ENCODE results near the gene SORBS2. TPM values are rescaled to one million over a fixed set of nuclear protein-coding genes. Genes with fewer than 3 reads are reported as not detected.

SORBS2 gene
- total RNA-seq, 8 experiments from 2014 or later: 2.8 to 138 (median 30.0) TPM

DNA sequence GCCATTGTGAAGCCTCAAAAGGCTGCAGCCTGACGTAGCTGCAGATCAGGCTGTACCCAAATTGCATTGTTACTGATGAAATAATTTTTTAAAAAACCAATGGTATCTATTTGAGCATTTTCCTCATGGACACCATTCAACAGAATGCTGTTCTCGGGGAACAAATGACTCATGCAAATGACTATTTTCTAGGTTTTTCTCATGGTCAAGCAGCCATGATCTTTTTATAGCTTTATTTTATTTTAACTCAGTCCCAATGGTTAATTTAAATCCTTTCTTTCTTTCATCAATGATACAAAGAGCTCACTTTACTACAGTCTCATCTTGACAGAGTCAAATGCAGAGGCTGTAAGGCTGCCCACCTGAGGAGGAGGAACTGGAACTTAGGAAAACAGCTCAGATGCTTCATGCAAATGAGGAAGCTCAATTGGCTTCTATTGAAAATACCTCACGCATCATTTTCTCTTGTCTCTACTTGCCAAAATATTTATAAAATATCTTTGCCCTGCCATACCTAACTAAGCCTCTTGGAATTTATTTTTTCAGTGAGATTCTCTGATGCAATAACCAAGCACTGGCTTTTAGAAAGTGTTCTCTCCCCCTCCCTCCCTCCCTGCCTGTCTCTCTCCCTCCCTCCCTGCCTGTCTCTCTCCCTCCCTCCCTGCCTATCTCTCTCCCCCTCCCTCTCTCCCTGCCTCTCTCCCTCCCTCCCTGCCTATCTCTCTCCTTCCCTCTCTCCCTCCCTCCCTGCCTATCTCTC, 81.0 kb downstream of the SORBS2 start:
- H3K4me3 ChIP-seq: no peak overlapping the region
- H3K27ac ChIP-seq: no peak overlapping the region
- peaks cover 14 to 31% of the 10 kb centered on the region in 2 donors for H3K4me1 ChIP-seq (replicated peaks in 1 of 2)
- ATAC-seq (replicated peaks in 6 of 8): peak; percentile 14 to 77 (median 45)
- WGBS, 10 experiments: 21 to 100% (median 90%) methylated on average over 1 to 3 of the region's 3 CpGs; no CpG with 5 or more reads in 1 of the 10 experiments
- in situ Hi-C loops (cut with MboI; ENCODE audit: low pct_unique_long_range_greater_than_20kb in 2 of 9, low sequenced_read_pairs in 9 of 9, unreplicated experiment in 9 of 9): no loop called here

DNA sequence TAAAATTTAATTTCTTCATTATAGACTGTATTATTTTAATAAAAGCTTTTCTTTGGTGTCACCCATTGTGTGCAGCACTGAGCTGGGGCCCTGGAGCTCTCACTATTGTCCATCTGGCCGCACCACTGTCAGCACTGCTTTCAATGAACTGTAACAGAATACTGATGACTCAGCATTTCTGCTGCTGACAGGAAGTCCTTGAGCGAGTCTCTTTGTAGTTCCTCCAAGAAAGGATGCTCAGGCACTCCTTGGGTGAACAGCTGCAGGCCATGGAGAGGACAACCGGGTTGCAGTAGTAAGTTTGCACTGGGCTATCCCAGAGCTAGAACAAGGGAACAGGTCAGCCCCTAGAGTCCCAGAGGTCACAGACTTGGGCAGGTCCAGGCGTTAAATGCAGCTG, 81.6 kb downstream of the SORBS2 start:
- H3K4me3 ChIP-seq: no peak overlapping the region
- H3K27ac ChIP-seq: no peak overlapping the region
- ATAC-seq (replicated peaks in 6 of 8): peak in 7 of 8 experiments; percentile 69 to 88 (median 82)
- peaks cover 14 to 31% of the 10 kb centered on the region in 2 donors for H3K4me1 ChIP-seq (replicated peaks in 1 of 2)
- 19 to 100% (median 51%) methylated on average over 1 to 3 of the region's 4 CpGs; no CpG with 5 or more reads in 1 of the 10 experiments for WGBS, 10 experiments
- in situ Hi-C loops (cut with MboI; ENCODE audit: low pct_unique_long_range_greater_than_20kb in 2 of 9, low sequenced_read_pairs in 9 of 9, unreplicated experiment in 9 of 9): no loop called here

DNA sequence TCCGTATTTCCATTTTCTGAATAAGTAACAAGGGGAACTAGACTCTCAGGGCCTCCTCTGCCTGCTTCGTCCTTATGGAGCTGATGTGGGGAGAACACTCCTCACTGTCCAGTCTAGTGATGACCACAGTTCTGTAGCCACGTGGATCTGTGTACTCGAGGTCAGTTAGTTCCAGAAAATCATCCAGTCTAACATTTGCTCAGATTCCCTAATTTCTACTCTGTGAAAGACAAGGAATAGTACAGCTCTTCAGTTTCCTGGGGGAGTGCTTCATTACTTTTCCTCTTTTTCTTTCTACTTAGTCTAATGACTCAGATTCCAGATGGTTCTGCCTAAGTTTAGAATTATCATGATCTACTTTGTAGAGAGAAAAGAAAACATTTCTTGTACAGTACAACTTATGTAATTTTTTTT, 82.6 kb downstream of the SORBS2 start:
- WGBS, 10 experiments: 63 to 100% (median 78%) methylated on average over 1 to 4 of the region's 4 CpGs; no CpG with 5 or more reads in 3 of the 10 experiments
- H3K27ac ChIP-seq: no peak overlapping the region
- in situ Hi-C loops (cut with MboI; ENCODE audit: low pct_unique_long_range_greater_than_20kb in 2 of 9, low sequenced_read_pairs in 9 of 9, unreplicated experiment in 9 of 9): no loop called here
- no peak for ATAC-seq (replicated peaks in 6 of 8)
- no peak overlapping the region for H3K4me3 ChIP-seq
- peaks cover 14 to 31% of the 10 kb centered on the region in 2 donors for H3K4me1 ChIP-seq (replicated peaks in 1 of 2)

DNA sequence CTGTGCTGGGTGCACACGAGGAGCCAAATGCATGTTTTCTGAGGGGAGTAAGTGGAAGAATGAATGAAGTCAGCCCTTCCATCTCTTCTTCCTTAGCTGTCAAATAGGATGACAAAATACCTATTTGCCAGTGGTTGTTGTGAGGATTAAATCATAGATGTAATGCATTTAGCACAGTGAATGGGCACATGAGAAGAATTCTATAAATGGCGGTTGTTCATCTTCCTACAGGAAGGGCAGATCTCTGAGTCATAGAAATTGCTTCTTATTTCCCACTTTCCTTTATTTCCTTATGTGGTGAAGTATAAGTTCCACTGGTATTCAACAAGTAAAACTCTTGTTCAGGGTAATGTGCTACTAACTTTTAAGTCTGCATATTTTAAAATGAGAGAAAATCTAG, 83.1 kb downstream of the SORBS2 start:
- Histone ChIP-seq H3K27ac (no peak overlapping the region), H3K4me1 (replicated peaks in 1 of 2) (peaks cover 14 to 31% of the 10 kb centered on the region in 2 donors), H3K4me3 (no peak overlapping the region)
- 83 to 100% (median 85%) methylated on average over 1 of the region's 2 CpGs; no CpG with 5 or more reads in 6 of the 10 experiments for WGBS, 10 experiments
- in situ Hi-C loops (cut with MboI; ENCODE audit: low pct_unique_long_range_greater_than_20kb in 2 of 9, low sequenced_read_pairs in 9 of 9, unreplicated experiment in 9 of 9): no loop called here
- ATAC-seq (replicated peaks in 6 of 8): peak in 3 of 8 experiments; percentile 15 to 67 (median 45)

DNA sequence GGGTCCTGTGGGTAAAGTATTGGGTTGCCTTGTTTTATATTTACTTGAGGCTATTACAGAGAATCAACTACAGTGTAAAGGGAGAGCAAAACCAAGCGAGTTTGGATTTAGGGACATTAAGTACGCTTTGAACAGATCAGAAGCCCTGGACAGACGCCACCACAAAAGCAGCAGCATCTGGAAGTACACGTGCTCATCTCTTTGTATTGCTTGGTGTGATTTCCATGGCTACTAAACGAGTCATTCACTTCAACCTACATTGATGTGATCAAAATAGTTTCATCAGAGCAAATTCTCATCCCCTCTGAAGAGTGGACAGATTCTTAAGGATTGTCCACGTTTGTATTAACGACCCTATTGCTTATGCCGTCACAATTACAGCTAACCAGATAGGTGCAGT, 85.1 kb downstream of the SORBS2 start:
- in situ Hi-C loops (cut with MboI; ENCODE audit: low pct_unique_long_range_greater_than_20kb in 2 of 9, low sequenced_read_pairs in 9 of 9, unreplicated experiment in 9 of 9): no loop called here
- H3K27ac ChIP-seq: no peak overlapping the region
- peak in 7 of 8 experiments; percentile 38 to 66 (median 54) for ATAC-seq (replicated peaks in 6 of 8)
- H3K4me1 ChIP-seq (replicated peaks in 1 of 2): peaks cover 14 to 34% of the 10 kb centered on the region in 2 donors
- H3K4me3 ChIP-seq: no peak overlapping the region
- WGBS, 10 experiments: 0 to 58% (median 32%) methylated on average over 1 to 8 of the region's 8 CpGs

DNA sequence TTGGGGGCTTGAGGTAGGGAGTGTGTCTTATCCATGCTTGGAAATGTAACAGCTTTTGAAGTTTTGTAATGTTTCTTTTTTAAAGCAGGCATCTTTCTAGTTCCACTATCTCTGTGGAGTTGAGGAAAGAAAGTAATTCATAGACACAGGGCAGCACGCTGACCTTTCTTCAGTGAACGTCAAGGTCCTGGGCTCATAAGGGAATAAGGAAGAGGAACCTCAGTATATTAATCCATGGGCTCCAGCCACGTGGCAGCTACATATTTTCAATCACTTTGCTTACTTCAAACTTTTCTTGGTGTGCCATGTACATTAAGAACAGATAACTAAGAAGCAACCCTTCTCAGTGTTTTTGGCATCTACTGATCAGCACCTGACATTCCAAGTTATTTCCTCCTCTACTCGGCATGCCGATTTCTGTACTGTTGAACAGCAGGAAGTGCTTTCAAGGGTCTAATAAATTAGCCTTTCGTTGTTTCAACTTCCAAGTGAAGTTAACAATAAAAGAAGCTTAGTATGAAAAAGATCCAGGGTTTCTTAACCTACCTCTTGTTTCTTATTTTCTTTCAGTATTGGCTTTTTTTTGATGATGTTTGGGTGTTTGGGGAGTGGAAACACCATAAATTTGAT, 88.2 kb downstream of the SORBS2 start:
- ATAC-seq (replicated peaks in 6 of 8): no peak
- H3K4me1 ChIP-seq (replicated peaks in 1 of 2): peaks cover 2 to 23% of the 10 kb centered on the region in 2 donors
- no peak overlapping the region for H3K27ac ChIP-seq
- WGBS, 10 experiments: 33 to 91% (median 73%) methylated on average over 1 to 6 of the region's 6 CpGs; no CpG with 5 or more reads in 1 of the 10 experiments
- no peak overlapping the region for H3K4me3 ChIP-seq
- in situ Hi-C loops (cut with MboI; ENCODE audit: low pct_unique_long_range_greater_than_20kb in 2 of 9, low sequenced_read_pairs in 9 of 9, unreplicated experiment in 9 of 9): no loop called here

DNA sequence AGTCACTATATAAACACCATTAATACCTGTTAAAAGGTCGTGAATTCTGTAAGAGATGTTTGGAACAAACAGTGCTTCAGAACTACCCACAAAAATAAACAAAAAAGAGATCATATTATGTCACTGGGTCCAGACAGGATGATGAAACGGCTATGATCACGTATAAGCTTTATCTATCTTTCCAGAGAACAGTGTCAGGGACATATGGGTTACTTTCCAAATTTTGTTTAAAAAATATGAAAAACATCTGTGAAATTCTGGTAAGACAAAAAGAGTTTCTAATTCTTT, 90.0 kb downstream of the SORBS2 start:
- Histone ChIP-seq H3K4me1 (replicated peaks in 1 of 2) (peaks cover 2 to 21% of the 10 kb centered on the region in 2 donors), H3K4me3 (no peak overlapping the region), H3K27ac (no peak overlapping the region)
- in situ Hi-C loops (cut with MboI; ENCODE audit: low pct_unique_long_range_greater_than_20kb in 2 of 9, low sequenced_read_pairs in 9 of 9, unreplicated experiment in 9 of 9): no loop called here
- WGBS, 10 experiments: 37 to 88% (median 70%) methylated on average over 2 to 3 of the region's 3 CpGs; no CpG with 5 or more reads in 1 of the 10 experiments
- ATAC-seq (replicated peaks in 6 of 8): no peak

DNA sequence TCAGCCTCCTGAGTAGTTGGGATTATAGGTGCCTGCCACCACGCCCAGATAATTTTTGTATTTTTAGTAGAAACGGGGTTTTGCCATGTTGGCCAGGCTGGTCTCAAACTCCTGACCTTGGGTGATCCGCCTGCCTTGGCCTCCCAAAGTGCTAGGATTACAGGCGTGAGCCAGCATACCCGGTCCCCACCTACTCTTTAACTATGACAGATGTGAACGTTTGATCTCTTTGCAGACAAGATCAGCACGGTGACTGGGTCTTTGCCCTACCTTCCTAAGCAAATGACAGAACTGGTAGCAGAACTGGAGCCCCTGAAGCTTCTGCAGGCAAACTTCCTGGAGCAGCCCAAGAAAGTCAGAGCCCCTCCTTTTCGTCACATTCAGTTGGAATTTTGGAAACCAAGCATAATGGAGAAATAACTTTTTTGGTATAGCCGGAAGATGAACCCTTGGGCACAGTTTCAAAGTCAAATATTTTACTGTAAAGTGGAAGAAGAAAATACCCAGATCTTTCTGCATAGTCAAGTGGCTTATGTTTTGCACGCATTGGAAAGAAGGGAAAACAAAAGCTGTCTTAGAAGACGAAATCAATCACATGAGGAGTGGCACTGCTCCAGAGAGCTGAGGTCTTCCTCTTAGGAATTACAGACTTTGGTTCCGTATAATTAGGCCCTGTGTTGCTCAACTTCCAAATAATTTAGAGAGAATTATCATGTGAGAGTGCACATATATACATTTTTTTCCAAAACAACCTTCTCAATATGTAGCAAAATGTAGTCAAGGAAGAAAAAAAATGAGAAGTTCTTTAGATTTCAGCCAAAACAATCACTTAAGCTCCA, 90.6 kb downstream of the SORBS2 start:
- ATAC-seq (replicated peaks in 6 of 8): peak in 2 of 8 experiments; percentile 53 to 54
- Histone ChIP-seq H3K4me3 (no peak overlapping the region), H3K4me1 (replicated peaks in 1 of 2) (peaks cover 0 to 18% of the 10 kb centered on the region in 2 donors), H3K27ac (no peak overlapping the region)
- 10 to 91% (median 80%) methylated on average over 1 to 11 of the region's 12 CpGs; no CpG with 5 or more reads in 1 of the 10 experiments for whole genome bisulfite sequencing, 10 experiments
- in situ Hi-C loops (cut with MboI; ENCODE audit: low pct_unique_long_range_greater_than_20kb in 2 of 9, low sequenced_read_pairs in 9 of 9, unreplicated experiment in 9 of 9): no loop called here

DNA sequence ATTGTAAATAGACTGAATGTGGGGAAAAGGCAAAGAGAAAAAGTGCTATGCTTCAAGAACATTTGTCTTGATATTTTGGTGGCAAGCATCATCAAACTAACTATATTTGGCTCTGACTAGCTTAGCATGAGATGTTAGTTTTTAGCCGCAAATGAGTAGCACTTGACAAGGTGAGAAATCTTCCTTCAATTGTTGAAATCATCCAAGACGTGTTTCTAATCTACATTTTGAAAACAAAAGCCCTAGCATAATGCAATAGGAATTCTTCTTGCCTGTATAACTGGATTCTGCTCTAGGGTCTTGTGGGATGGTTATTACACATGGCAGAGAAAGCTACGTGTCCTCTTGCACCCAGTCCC, 92.5 kb downstream of the SORBS2 start:
- in situ Hi-C loops (cut with MboI; ENCODE audit: low pct_unique_long_range_greater_than_20kb in 2 of 9, low sequenced_read_pairs in 9 of 9, unreplicated experiment in 9 of 9): no loop called here
- ATAC-seq (replicated peaks in 6 of 8): peak in 1 of 8 experiments; percentile 28
- peaks cover 0 to 15% of the 10 kb centered on the region in 2 donors for H3K4me1 ChIP-seq (replicated peaks in 1 of 2)
- WGBS, 10 experiments: 60 to 100% (median 86%) methylated on average over 1 to 3 of the region's 3 CpGs; no CpG with 5 or more reads in 4 of the 10 experiments
- no peak overlapping the region for H3K27ac ChIP-seq
- H3K4me3 ChIP-seq: no peak overlapping the region

DNA sequence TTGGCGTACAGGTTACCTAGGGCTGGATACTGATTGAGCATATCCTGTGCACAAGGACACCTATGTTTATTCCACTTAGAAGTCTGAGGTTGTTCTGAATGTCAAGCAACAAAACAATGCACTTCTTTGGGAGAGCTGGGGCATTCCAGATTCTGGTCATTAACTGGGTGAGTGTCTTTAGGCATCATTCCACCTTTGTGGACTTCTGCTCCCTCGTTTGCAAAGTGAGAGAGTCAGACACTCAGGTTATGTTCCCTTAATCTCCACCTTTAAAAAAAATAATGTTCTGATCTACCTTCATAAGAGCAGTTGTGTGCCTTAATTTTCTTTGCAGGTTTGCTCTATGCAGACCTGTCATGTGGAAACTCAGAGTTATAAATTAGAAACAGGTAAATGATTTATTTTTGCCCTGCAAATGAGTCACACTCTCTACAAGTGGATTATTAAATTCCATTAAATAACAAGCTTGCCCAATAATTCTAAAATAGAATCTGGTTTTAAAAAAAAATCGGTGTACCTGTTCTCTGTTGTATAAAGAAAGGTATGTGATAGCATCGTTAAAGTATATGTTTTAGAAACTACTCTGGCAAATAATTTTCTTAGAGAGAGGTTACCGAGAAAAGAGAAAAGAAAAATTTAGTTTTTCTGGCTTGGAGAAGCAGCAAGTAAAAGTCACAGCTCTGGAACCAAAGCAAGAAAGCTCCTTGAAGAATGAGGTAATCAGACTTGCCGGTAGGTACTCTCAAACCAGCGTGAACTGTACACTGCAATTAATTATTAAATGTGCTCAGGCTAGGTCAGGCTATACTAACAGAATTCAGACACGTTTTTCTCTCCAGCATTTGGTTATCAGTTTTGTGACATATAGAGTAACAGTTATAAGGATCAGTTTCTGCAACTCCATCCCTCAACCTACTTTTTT, 93.2 kb downstream of the SORBS2 start:
- in situ Hi-C loops (cut with MboI; ENCODE audit: low pct_unique_long_range_greater_than_20kb in 2 of 9, low sequenced_read_pairs in 9 of 9, unreplicated experiment in 9 of 9): no loop called here
- Histone ChIP-seq H3K4me3 (no peak overlapping the region), H3K27ac (no peak overlapping the region), H3K4me1 (replicated peaks in 1 of 2) (peaks cover 0 to 15% of the 10 kb centered on the region in 2 donors)
- 36 to 78% (median 64%) methylated on average over 4 to 8 of the region's 8 CpGs; no CpG with 5 or more reads in 1 of the 10 experiments for WGBS, 10 experiments
- peak in 5 of 8 experiments; percentile 61 to 84 (median 83) for ATAC-seq (replicated peaks in 6 of 8)

DNA sequence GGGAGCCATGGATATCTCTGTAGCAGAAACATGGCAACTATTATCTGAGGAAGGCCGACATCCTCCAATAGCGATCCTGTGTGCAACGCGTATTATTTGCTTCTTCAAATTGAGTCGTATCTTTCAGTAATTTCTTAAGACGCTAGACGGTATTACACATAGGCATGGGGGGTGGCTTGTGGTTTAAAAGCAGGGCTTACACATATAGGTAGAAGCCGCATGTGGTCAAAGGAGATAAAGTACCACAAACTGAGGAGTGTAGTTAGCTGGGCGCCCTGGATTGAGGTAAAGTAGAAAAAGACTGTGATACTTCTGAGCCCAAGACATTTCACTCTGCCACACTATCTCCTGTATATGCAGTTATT, 94.6 kb downstream of the SORBS2 start:
- no peak overlapping the region for H3K4me3 ChIP-seq
- ATAC-seq (replicated peaks in 6 of 8): no peak
- WGBS, 10 experiments: 80 to 100% (median 91%) methylated on average over 1 to 9 of the region's 9 CpGs; no CpG with 5 or more reads in 2 of the 10 experiments
- H3K4me1 ChIP-seq (replicated peaks in 1 of 2): peaks cover 0 to 15% of the 10 kb centered on the region in 2 donors
- in situ Hi-C loops (cut with MboI; ENCODE audit: low pct_unique_long_range_greater_than_20kb in 2 of 9, low sequenced_read_pairs in 9 of 9, unreplicated experiment in 9 of 9): no loop called here
- H3K27ac ChIP-seq: no peak overlapping the region
